Activated CD4-positive, alpha-beta T cell treated with anti-CD3 and anti-CD28 coated beads, Interleukin-2, amount 10 ng/mL, durations not matched to agents 7 days and 5 days (primary cell): ENCODE measurements around the gene SLC9C2. TPM values are rescaled to one million over a fixed set of nuclear protein-coding genes. Genes with fewer than 3 reads are reported as not detected.
"Not testable (repeated sequence)": the region's sequence is repeated elsewhere in the genome, so short reads cannot be mapped to it uniquely, and the experiment has no call there.

Experiments used
- CTCF ChIA-PET: fragments of 350-600 bp; sonication (Branson Sonifier 250); formaldehyde crosslinking; loops from one replicate; lab custom pipeline; 2021; ENCODE audit warnings: antibody characterized with exemption; lab: Charles Lee
- POLR2A ChIA-PET: fragments of 350-600 bp; sonication (Branson Sonifier 250); formaldehyde crosslinking; loops from one replicate; lab custom pipeline; 2021; ENCODE audit warnings: antibody characterized with exemption; lab: Charles Lee
- DNase-seq: peaks from one replicate; pipeline ENCODE4 v3.0.0-alpha.2; 2020
- H3K27ac Mint-ChIP-seq: one replicate; pipeline ENCODE4 v1.8.0; 2021; ENCODE audit warnings: mild to moderate bottlenecking, moderate library complexity, mixed read lengths
- H3K27me3 Mint-ChIP-seq: one replicate; pipeline ENCODE4 v1.8.0; 2021; ENCODE audit warnings: mixed read lengths
- H3K36me3 Mint-ChIP-seq: one replicate; pipeline ENCODE4 v1.8.0; 2021; ENCODE audit warnings: low read depth, mixed read lengths
- H3K4me1 Mint-ChIP-seq: one replicate; pipeline ENCODE4 v1.8.0; 2021; ENCODE audit warnings: mixed read lengths
- H3K4me3 Mint-ChIP-seq: one replicate; pipeline ENCODE4 v1.8.0; 2021; ENCODE audit warnings: mild to moderate bottlenecking, moderate library complexity, mixed read lengths
- H3K9me3 Mint-ChIP-seq: one replicate; pipeline ENCODE4 v1.8.0; 2021; ENCODE audit warnings: mixed read lengths
- total RNA-seq, 2 experiments: library from RNA; stranded (reverse); gene quantifications; one replicate each; pipeline ENCODE4 v1.2.3, GENCODE V29; 2021

The SLC9C2 gene
- total RNA-seq, 2 experiments from 2014 or later: not detected

GRCh38 chr1:173485401-173485800, 117.5 kb downstream of the SLC9C2 start:
- Mint-ChIP-seq H3K27me3 (no peaks in the 10 kb centered on the region), H3K4me1 (peaks cover 7% of the 10 kb centered on the region), H3K27ac (no peak overlapping the region), H3K9me3 (no peaks in the 10 kb centered on the region), H3K4me3 (no peak overlapping the region), H3K36me3 (peaks cover 74% of the 10 kb centered on the region)
- CTCF ChIA-PET: no interaction called here
- POLR2A ChIA-PET: no interaction called here
- DNase-seq: no peak

DNA sequence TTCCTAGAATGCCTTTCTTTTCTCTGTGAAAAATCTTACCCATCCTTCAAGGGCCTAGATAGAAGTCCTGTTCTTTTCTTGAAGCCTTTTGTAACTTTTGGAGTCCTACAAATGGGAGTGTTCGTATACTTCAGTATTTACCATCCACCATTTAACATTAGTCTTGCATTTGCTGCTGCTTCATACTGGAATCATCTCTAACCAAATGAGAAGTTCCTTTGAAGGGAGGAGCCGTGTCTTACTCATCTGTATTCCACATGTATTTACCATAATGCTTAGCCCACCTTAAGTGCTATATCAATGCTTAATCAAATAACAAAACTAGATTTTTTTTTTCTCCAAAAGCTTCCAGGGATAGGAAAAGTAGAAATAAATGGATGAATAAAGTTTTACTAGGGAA, 118.6 kb downstream of the SLC9C2 start:
- Mint-ChIP-seq H3K27ac (no peak overlapping the region), H3K4me3 (no peak overlapping the region), H3K9me3 (no peaks in the 10 kb centered on the region), H3K36me3 (peaks cover 82% of the 10 kb centered on the region), H3K4me1 (peaks cover 15% of the 10 kb centered on the region), H3K27me3 (no peaks in the 10 kb centered on the region)
- ChIA-PET CTCF (no interaction called here), POLR2A (no interaction called here)
- no peak for DNase-seq

GRCh38 chr1:173482683-173483082, 120.2 kb downstream of the SLC9C2 start:
- POLR2A ChIA-PET: no interaction called here

DNA sequence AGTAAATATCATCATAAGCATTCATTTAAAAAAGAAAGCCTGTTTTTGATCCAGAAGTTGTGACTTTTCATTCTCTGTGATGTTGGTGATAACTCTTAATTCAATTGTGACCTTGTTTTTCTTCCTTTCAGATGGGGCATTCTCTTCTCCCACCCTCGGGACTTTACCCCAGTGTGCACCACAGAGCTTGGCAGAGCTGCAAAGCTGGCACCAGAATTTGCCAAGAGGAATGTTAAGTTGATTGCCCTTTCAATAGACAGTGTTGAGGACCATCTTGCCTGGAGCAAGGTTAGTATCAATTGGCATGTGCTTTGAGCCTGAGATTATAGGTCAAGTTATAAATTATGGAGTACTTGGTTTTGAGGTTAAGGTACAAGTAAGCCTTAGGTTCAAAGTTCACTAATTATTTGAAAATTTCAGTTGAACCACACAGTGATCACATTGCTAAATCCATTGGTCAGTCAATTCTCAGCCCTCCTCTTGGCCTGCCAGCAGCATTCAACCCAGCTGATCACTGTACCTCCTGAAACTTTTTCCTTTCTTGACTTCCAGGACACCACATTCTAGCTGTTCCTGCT, 121.6 kb downstream of the SLC9C2 start:
- CTCF ChIA-PET: interaction anchor here (0.5 kb wide), 1 partner anchor 122 kb away, joined by 3 read pairs; no protein-coding TSS in a partner anchor
- H3K9me3 Mint-ChIP-seq: no peaks in the 10 kb centered on the region
- DNase-seq: no peak
- peaks cover 63% of the 10 kb centered on the region for H3K36me3 Mint-ChIP-seq
- H3K27me3 Mint-ChIP-seq: no peaks in the 10 kb centered on the region
- H3K4me1 Mint-ChIP-seq: peaks cover 30% of the 10 kb centered on the region
- H3K4me3 Mint-ChIP-seq: no peak overlapping the region
- H3K27ac Mint-ChIP-seq: no peak overlapping the region
- POLR2A ChIA-PET: no interaction called here

More at GRCh38 chr1:173482683-173483082, 120.2 kb downstream of the SLC9C2 start:
- Mint-ChIP-seq H3K36me3 (peaks cover 75% of the 10 kb centered on the region), H3K4me3 (no peak overlapping the region), H3K9me3 (no peaks in the 10 kb centered on the region), H3K27ac (no peak overlapping the region), H3K4me1 (peaks cover 30% of the 10 kb centered on the region), H3K27me3 (no peaks in the 10 kb centered on the region)
- CTCF ChIA-PET: no interaction called here
- DNase-seq: no peak

GRCh38 chr1:173479649-173480048, 123.2 kb downstream of the SLC9C2 start:
- no peaks in the 10 kb centered on the region for H3K9me3 Mint-ChIP-seq

GRCh38 chr1:173478094-173478674, 124.7 kb downstream of the SLC9C2 start:
- no peak for DNase-seq
- Mint-ChIP-seq H3K9me3 (peaks cover 4% of the 10 kb centered on the region), H3K27ac (peak overlapping the region; percentile 91), H3K4me3 (peak overlapping the region; percentile 88), H3K36me3 (peaks cover 55% of the 10 kb centered on the region), H3K4me1 (peaks cover 56% of the 10 kb centered on the region), H3K27me3 (no peaks in the 10 kb centered on the region)
- ChIA-PET POLR2A (interaction anchor here (0.6 to 2.5 kb wide), 2 partner anchors 49 to 55 kb away, joined by 3 to 5 read pairs; no protein-coding TSS in a partner anchor), CTCF (interaction anchor here (0.8 to 1.1 kb wide), 3 partner anchors 13 to 570 kb away, joined by 3 to 4 read pairs (median 3); no protein-coding TSS in a partner anchor)

More at GRCh38 chr1:173479649-173480048, 123.2 kb downstream of the SLC9C2 start:
- ChIA-PET POLR2A (no interaction called here), CTCF (no interaction called here)
- Mint-ChIP-seq H3K4me3 (no peak overlapping the region), H3K27me3 (no peaks in the 10 kb centered on the region), H3K4me1 (peaks cover 44% of the 10 kb centered on the region), H3K27ac (no peak overlapping the region), H3K36me3 (peaks cover 52% of the 10 kb centered on the region)
- DNase-seq: no peak

DNA sequence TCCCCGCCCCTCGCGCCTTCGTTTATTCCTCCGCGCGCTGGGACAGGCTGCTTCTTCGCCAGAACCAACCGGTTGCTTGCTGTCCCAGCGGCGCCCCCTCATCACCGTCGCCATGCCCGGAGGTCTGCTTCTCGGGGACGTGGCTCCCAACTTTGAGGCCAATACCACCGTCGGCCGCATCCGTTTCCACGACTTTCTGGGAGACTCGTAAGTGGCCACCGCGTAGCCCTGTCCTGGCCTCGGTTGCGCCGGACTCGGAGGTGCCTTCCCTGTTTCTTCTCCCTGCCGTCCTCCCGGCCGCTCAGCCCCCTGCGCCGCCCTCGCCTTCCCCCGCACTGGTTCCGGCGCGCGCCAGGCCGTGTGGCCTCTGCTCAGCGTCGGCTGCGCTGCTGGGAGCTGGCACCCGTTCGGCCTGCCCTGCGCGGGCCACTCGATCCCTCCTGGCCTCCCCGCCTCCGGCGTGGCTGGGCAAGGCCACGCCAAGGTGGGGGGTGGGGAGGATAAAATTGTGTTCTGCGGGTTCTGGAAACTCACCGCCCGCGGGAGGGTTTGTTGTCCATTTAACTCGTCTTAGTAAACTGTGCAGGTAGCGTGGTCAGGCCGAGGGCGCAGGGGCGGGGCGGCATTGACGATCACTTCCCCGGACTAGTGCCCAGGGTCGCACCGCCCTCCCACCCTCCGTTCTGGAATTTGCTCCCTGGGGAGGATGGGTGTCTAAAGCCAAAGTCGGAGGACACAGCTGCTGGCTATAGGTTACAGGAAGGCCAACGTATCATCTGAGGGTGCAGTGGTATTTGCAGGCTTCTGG, 125.4 kb downstream of the SLC9C2 start, which contains the start of gene PRDX6:
Gene PRDX6, plus strand, starts transcription at position 50 of the 808 bp plus-strand sequence. Its CDS starts 63 bp downstream, at position 113.
- Mint-ChIP-seq H3K27ac (peak within 1 kb of the TSS; percentile 95), H3K36me3 (peaks cover 53% of the 10 kb centered on the region), H3K9me3 (peaks cover 4% of the 10 kb centered on the region), H3K4me1 (peaks cover 57% of the 10 kb centered on the region), H3K4me3 (peak within 1 kb of the TSS; percentile 88), H3K27me3 (no peaks in the 10 kb centered on the region)
- POLR2A ChIA-PET: interaction anchor here (0.6 to 2.5 kb wide), 3 partner anchors 48 to 391 kb away, joined by 3 to 5 read pairs (median 4); partner anchors contain the start of genes GAS5 and ZBTB37
- CTCF ChIA-PET: interaction anchor here (0.8 to 2.1 kb wide), 5 partner anchors 11 to 570 kb away, joined by 3 to 8 read pairs (median 3); no protein-coding TSS in a partner anchor
- DNase-seq: no peak

DNA sequence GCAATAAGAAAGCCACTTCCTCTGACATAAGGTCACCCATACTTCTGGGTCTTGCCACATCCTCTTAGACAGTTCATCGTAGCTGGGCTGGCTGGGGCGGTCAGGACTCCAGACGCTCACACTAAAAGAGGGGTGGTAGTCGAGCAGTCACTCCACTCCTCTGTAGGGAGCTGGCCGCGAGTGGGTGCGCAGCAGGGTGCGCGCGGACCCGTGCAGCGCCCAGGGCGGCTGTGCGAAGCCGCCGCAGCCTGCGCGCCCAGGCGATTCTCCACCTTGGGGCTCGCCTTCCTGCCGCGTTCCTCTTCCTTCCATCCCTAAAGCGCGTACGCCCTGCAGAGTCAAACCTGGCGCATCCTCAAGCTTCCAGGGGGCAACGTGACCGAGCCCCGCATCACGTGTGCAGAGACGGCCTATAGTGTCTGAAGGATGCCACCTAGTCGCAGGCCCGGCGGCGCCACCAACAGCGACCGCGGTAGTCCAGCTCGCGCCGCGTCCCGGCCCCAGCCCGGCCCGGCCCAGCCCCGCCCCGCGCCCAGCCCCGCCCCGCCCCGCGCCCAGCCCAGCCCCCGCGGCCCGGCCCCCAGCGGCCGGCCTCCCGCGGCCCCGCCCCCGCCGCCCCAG, 126.1 kb downstream of the SLC9C2 start:
- peaks cover 53% of the 10 kb centered on the region for H3K36me3 Mint-ChIP-seq
- no peaks in the 10 kb centered on the region for H3K27me3 Mint-ChIP-seq
- peak overlapping the region; percentile 88 for H3K4me3 Mint-ChIP-seq
- peaks cover 52% of the 10 kb centered on the region for H3K4me1 Mint-ChIP-seq
- peaks cover 9% of the 10 kb centered on the region for H3K9me3 Mint-ChIP-seq
- peak overlapping the region; percentile 95 for H3K27ac Mint-ChIP-seq
- DNase-seq: peak; percentile 83
- CTCF ChIA-PET: interaction anchor here (1.2 to 2.1 kb wide), 2 partner anchors 11 to 389 kb away, joined by 3 to 8 read pairs; no protein-coding TSS in a partner anchor
- POLR2A ChIA-PET: interaction anchor here (0.6 to 2.5 kb wide), 4 partner anchors 9 to 391 kb away, joined by 3 to 5 read pairs (median 4); partner anchors contain the start of genes GAS5 and ZBTB37

GRCh38 chr1:173476197-173476664, 126.6 kb downstream of the SLC9C2 start:
- Mint-ChIP-seq H3K9me3 (peaks cover 12% of the 10 kb centered on the region), H3K27me3 (no peaks in the 10 kb centered on the region), H3K4me3 (peak overlapping the region; percentile 86), H3K36me3 (peaks cover 53% of the 10 kb centered on the region), H3K4me1 (peaks cover 50% of the 10 kb centered on the region), H3K27ac (peak overlapping the region; percentile 95)
- CTCF ChIA-PET: interaction anchor here (0.7 to 2.1 kb wide), 3 partner anchors 10 to 390 kb away, joined by 3 to 8 read pairs (median 3); partner anchors contain the start of gene CENPL
- DNase-seq: no peak
- POLR2A ChIA-PET: interaction anchor here (0.6 to 2.5 kb wide), 3 partner anchors 9 to 392 kb away, joined by 3 to 5 read pairs (median 4); partner anchors contain the start of genes GAS5 and ZBTB37

DNA sequence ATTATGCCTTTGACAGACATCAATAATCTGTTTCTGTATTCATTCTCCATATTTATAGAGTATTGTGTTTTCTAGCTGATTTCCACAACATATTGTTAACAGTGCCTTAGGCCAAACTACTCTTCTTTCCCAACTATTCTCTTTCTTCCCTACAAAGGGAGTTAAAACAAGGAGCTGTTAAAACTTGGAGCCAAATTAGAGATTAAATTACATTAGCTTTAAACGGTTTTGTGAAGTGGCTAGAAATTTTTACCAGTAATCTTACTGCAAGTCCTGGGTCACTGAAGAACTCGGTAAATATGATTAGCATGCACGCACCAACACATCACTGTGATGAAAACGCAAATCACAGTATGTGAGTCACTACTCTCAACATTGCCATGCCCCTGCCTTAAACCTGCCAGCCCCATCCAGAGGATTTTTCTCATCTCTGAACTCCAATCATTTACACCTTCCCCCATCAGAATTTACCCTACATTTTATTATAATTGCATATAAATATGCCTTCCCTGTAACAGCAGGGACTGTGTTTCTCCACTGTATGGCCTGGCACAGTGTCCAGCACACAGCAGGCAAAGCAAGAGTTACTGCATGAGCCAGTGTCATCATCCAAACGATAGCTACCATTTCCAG, 127.2 kb downstream of the SLC9C2 start:
- POLR2A ChIA-PET: interaction anchor here (2.5 kb wide), 1 partner anchor 46 kb away, joined by 5 read pairs; no protein-coding TSS in a partner anchor
- peaks cover 50% of the 10 kb centered on the region for H3K4me1 Mint-ChIP-seq
- H3K27me3 Mint-ChIP-seq: no peaks in the 10 kb centered on the region
- peaks cover 55% of the 10 kb centered on the region for H3K36me3 Mint-ChIP-seq
- peaks cover 16% of the 10 kb centered on the region for H3K9me3 Mint-ChIP-seq
- DNase-seq: no peak
- peak overlapping the region; percentile 86 for H3K4me3 Mint-ChIP-seq
- H3K27ac Mint-ChIP-seq: peak overlapping the region; percentile 95
- CTCF ChIA-PET: interaction anchor here (0.7 to 2.1 kb wide), 2 partner anchors 10 to 349 kb away, joined by 3 to 8 read pairs; partner anchors contain the start of gene CENPL

- H3K9me3 Mint-ChIP-seq: peaks cover 21% of the 10 kb centered on the region
- peak overlapping the region; percentile 51 for H3K27ac Mint-ChIP-seq
- CTCF ChIA-PET: interaction anchor here (2.1 kb wide), 1 partner anchor 9 kb away, joined by 8 read pairs; no protein-coding TSS in a partner anchor
- H3K27me3 Mint-ChIP-seq, POLR2A ChIA-PET, DNase-seq: not testable (repeated sequence)
- peaks cover 47% of the 10 kb centered on the region for H3K4me1 Mint-ChIP-seq
- peak overlapping the region; percentile 15 for H3K4me3 Mint-ChIP-seq
- peaks cover 58% of the 10 kb centered on the region for H3K36me3 Mint-ChIP-seq
These were observed 128.0 kb downstream of the SLC9C2 start for GRCh38 chr1:173474780-173475421.
